Vagina (tissue), 2 donors: ENCODE data around the gene PPIB.

Experiments
- CTCF ChIP-seq, 3 experiments: fragments of 450-650 bp in 2 of 3; fragments of 200-600 bp in 1 of 3; sonication (generic) in 1 of 3; IDR thresholded peaks; one replicate each; pipeline ENCODE4 v1.5.1; 2017 to 2019; ENCODE audit warnings: antibody characterized with exemption in 3 of 3, mild to moderate bottlenecking in 2 of 3, moderate library complexity in 2 of 3
- POLR2A ChIP-seq, 2 donors: fragments of 450-650 bp; IDR thresholded peaks; one replicate each; pipeline ENCODE4 v1.6.1; 2017; ENCODE audit warnings: antibody characterized with exemption in 2 of 2, mild to moderate bottlenecking in 2 of 2, moderate library complexity in 2 of 2
- POLR2AphosphoS5 ChIP-seq, 2 donors: sonication (generic); formaldehyde crosslinking; IDR thresholded peaks; one replicate each; pipeline ENCODE4 v1.9.0; 2017; ENCODE audit warnings: antibody characterized with exemption in 2 of 2, mild to moderate bottlenecking in 2 of 2, low read depth in 1 of 2; ENCODE audit not compliant: insufficient read depth in 1 of 2

- TF ChIP-seq CTCF (IDR thresholded peaks at IDR 0.05) (no peak), POLR2A (IDR thresholded peaks at IDR 0.05) (no peak), POLR2AphosphoS5 (IDR thresholded peaks at IDR 0.05; ENCODE audit: insufficient read depth in 1 of 2, low read depth in 1 of 2) (no peak)
These were observed 5.2 kb downstream of the PPIB start for GRCh38 chr15:64157599-64158125.
